ENCODE results near the gene ZNF827.

ZNF827 gene

GRCh38 chr4:145979160-145979559, 40.5 kb upstream of the ZNF827 start:
- no peak overlapping the region for H2AFZ ChIP-seq (ENCODE audit: low read length)
- no peaks in the 10 kb centered on the region for H3K9me3 ChIP-seq (ENCODE audit: insufficient read depth, low read depth, low read length)
- TF ChIP-seq EZH2phosphoT487 (IDR thresholded peaks at IDR 0.05; ENCODE audit: borderline replicate concordance) (no peak), CTCF (conservative IDR thresholded peaks at IDR 0.05; ENCODE audit: low read length) (no peak)
- H3K4me1 ChIP-seq (ENCODE audit: insufficient read depth, low read length, poor library complexity, severe bottlenecking) = no peaks in the 10 kb centered on the region
- H3K9me2 ChIP-seq (replicated peaks; ENCODE audit: low read depth, low read length) = no peaks in the 10 kb centered on the region
- H3K27me3 ChIP-seq (ENCODE audit: insufficient read depth, low read length, poor library complexity, severe bottlenecking) = no peaks in the 10 kb centered on the region
- no peaks in the 10 kb centered on the region for H3F3A ChIP-seq (ENCODE audit: low read depth)
- no peaks in the 10 kb centered on the region for H3K36me3 ChIP-seq (ENCODE audit: insufficient read depth, low read length)
- H3K4me2 ChIP-seq (ENCODE audit: low read depth, low read length, poor library complexity, severe bottlenecking) = no peak overlapping the region
- H3K79me2 ChIP-seq (ENCODE audit: insufficient read depth, low read length) = no peaks in the 10 kb centered on the region
- no peak overlapping the region for H3K9ac ChIP-seq (ENCODE audit: low read depth, low read length, poor library complexity, severe bottlenecking)
- H4K20me1 ChIP-seq (ENCODE audit: insufficient read depth, low read length, poor library complexity, severe bottlenecking) = no peaks in the 10 kb centered on the region
- no peak overlapping the region for H3K4me3 ChIP-seq (ENCODE audit: low read length, poor library complexity, severe bottlenecking)

- Histone ChIP-seq H3K9me2 (replicated peaks; ENCODE audit: low read depth, low read length) (no peaks in the 10 kb centered on the region), H3K4me3 (ENCODE audit: low read length, poor library complexity, severe bottlenecking) (no peak overlapping the region), H3K79me2 (ENCODE audit: insufficient read depth, low read length) (no peaks in the 10 kb centered on the region), H3F3A (ENCODE audit: low read depth) (no peaks in the 10 kb centered on the region), H2AFZ (ENCODE audit: low read length) (no peak overlapping the region), H3K36me3 (ENCODE audit: insufficient read depth, low read length) (no peaks in the 10 kb centered on the region), H3K9me3 (ENCODE audit: insufficient read depth, low read depth, low read length) (no peaks in the 10 kb centered on the region), H4K20me1 (ENCODE audit: insufficient read depth, low read length, poor library complexity, severe bottlenecking) (no peaks in the 10 kb centered on the region), H3K4me1 (ENCODE audit: insufficient read depth, low read length, poor library complexity, severe bottlenecking) (no peaks in the 10 kb centered on the region), H3K27me3 (ENCODE audit: insufficient read depth, low read length, poor library complexity, severe bottlenecking) (no peaks in the 10 kb centered on the region), H3K9ac (ENCODE audit: low read depth, low read length, poor library complexity, severe bottlenecking) (no peak overlapping the region), H3K4me2 (ENCODE audit: low read depth, low read length, poor library complexity, severe bottlenecking) (no peak overlapping the region)
- TF ChIP-seq CTCF (conservative IDR thresholded peaks at IDR 0.05; ENCODE audit: low read length) = no peak
- TF ChIP-seq EZH2phosphoT487 (IDR thresholded peaks at IDR 0.05; ENCODE audit: borderline replicate concordance) = no peak
Measured at GRCh38 chr4:145976680-145977079, 38.1 kb upstream of the ZNF827 start.

GRCh38 chr4:145960012-145960411, 21.4 kb upstream of the ZNF827 start:
- Histone ChIP-seq H3K9me2 (replicated peaks; ENCODE audit: low read depth, low read length) (no peaks in the 10 kb centered on the region), H3K27me3 (ENCODE audit: insufficient read depth, low read length, poor library complexity, severe bottlenecking) (no peaks in the 10 kb centered on the region)

More at GRCh38 chr4:145960012-145960411, 21.4 kb upstream of the ZNF827 start:
- no peaks in the 10 kb centered on the region for H3F3A ChIP-seq (ENCODE audit: low read depth)
- H3K9ac ChIP-seq (ENCODE audit: low read depth, low read length, poor library complexity, severe bottlenecking) = no peak overlapping the region
- no peaks in the 10 kb centered on the region for H3K4me1 ChIP-seq (ENCODE audit: insufficient read depth, low read length, poor library complexity, severe bottlenecking)
- TF ChIP-seq CTCF (conservative IDR thresholded peaks at IDR 0.05; ENCODE audit: low read length) (no peak), EZH2phosphoT487 (IDR thresholded peaks at IDR 0.05; ENCODE audit: borderline replicate concordance) (no peak)
- H3K79me2 ChIP-seq (ENCODE audit: insufficient read depth, low read length) = no peaks in the 10 kb centered on the region
- no peaks in the 10 kb centered on the region for H3K36me3 ChIP-seq (ENCODE audit: insufficient read depth, low read length)
- no peak overlapping the region for H3K4me2 ChIP-seq (ENCODE audit: low read depth, low read length, poor library complexity, severe bottlenecking)
- H4K20me1 ChIP-seq (ENCODE audit: insufficient read depth, low read length, poor library complexity, severe bottlenecking) = no peaks in the 10 kb centered on the region
- no peak overlapping the region for H2AFZ ChIP-seq (ENCODE audit: low read length)
- H3K9me3 ChIP-seq (ENCODE audit: insufficient read depth, low read depth, low read length) = no peaks in the 10 kb centered on the region
- H3K4me3 ChIP-seq (ENCODE audit: low read length, poor library complexity, severe bottlenecking) = no peak overlapping the region

Data from Loucy (cell line).